HG03139 (cell line): ENCODE results near the gene IPO9.

Source experiments
- ATAC-seq: cut with Tn5 transposase; IDR thresholded peaks from one replicate; pipeline ENCODE4 v1.9.1; 2021; ENCODE audit not compliant: unreplicated experiment

Gene IPO9

GRCh38 chr1:201886103-201886885, 57.3 kb downstream of the IPO9 start:
- ATAC-seq = no peak

- no peak for ATAC-seq
Measured at GRCh38 chr1:201887116-201887866, 58.3 kb downstream of the IPO9 start.

- no peak for ATAC-seq
Measured at GRCh38 chr1:201888282-201889089, 59.5 kb downstream of the IPO9 start, which contains the start of gene SHISA4. Gene SHISA4 (plus strand): TSS chr1:201888898. CDS start chr1:201888995, 97 bp downstream.

- ATAC-seq = no peak
Measured at GRCh38 chr1:201889090-201889968, 60.4 kb downstream of the IPO9 start.

- no peak for ATAC-seq
Measured at GRCh38 chr1:201890223-201890622, 61.3 kb downstream of the IPO9 start.

- ATAC-seq = no peak
Measured at GRCh38 chr1:201890806-201891450, 62.0 kb downstream of the IPO9 start.

- ATAC-seq = no peak
Measured at GRCh38 chr1:201891451-201892045, 62.6 kb downstream of the IPO9 start.

GRCh38 chr1:201892211-201892610, 63.3 kb downstream of the IPO9 start:
- ATAC-seq = no peak

- ATAC-seq = no peak
Measured at GRCh38 chr1:201893431-201893830, 64.5 kb downstream of the IPO9 start.

GRCh38 chr1:201894343-201895119, 65.6 kb downstream of the IPO9 start:
- ATAC-seq = no peak

GRCh38 chr1:201895120-201895665, 66.2 kb downstream of the IPO9 start:
- ATAC-seq = no peak

GRCh38 chr1:201895913-201896807, 67.2 kb downstream of the IPO9 start:
- no peak for ATAC-seq

GRCh38 chr1:201896951-201897391, 68.0 kb downstream of the IPO9 start:
- ATAC-seq = no peak

GRCh38 chr1:201898240-201898894, 69.4 kb downstream of the IPO9 start:
- no peak for ATAC-seq

- ATAC-seq = no peak
Measured at GRCh38 chr1:201898992-201899391, 70.0 kb downstream of the IPO9 start.

GRCh38 chr1:201899683-201900429, 70.9 kb downstream of the IPO9 start:
- no peak for ATAC-seq
